IMR-90 (cell line): ENCODE measurements around the gene HAS3. TPM values are rescaled to one million over a fixed set of nuclear protein-coding genes. Genes with fewer than 3 reads are reported as not detected.

Experiments used
- ATAC-seq: fragments of 200-7000 bp; cut with Tn5 transposase; 2 replicates; pipeline ENCODE4 v1.9.1; 2020; ENCODE audit warnings: low read depth, mild to moderate bottlenecking, moderate library complexity
- BruUV-seq: library from RNA; stranded (reverse); fragments of 400-500 nt; replicated peaks from 2 replicates; lab custom pipeline; 2021; lab: Mats Ljungman, UMichigan
- CTCF ChIA-PET: fragments of 300-600 bp; formaldehyde crosslinking; extraction: SDS; loops from one replicate; lab custom pipeline; 2021; ENCODE audit warnings: antibody characterized with exemption; lab: Yijun Ruan, JAX
- POLR2A ChIA-PET: fragments of 300-600 bp; sonication (Branson Sonifier 250); formaldehyde crosslinking; loops from one replicate; lab custom pipeline; 2022; ENCODE audit warnings: antibody characterized with exemption; ENCODE audit not compliant: unreplicated experiment; lab: Charles Lee
- DNase-seq: peaks from one replicate; pipeline ENCODE4 v3.0.0; 2013
- H2AFZ ChIP-seq: replicated peaks from 2 replicates; pipeline ENCODE3; 2013; ENCODE audit warnings: low read length, mild to moderate bottlenecking; ENCODE audit not compliant: poor library complexity
- H2AK5ac ChIP-seq: 2 replicates; pipeline ENCODE4 v1.6.1; 2013; ENCODE audit warnings: low read depth, low read length, inconsistent platforms
- H2AK9ac ChIP-seq: replicated peaks from 2 replicates; pipeline ENCODE3; 2013; ENCODE audit warnings: mild to moderate bottlenecking, low read depth, low read length, moderate library complexity; ENCODE audit not compliant: poor library complexity
- H2BK120ac ChIP-seq: 2 replicates; pipeline ENCODE4 v1.6.1; 2013; ENCODE audit warnings: low read depth, low read length, inconsistent platforms
- H2BK15ac ChIP-seq: 3 replicates; pipeline ENCODE4 v1.6.1; 2013; ENCODE audit warnings: low read depth, low read length, inconsistent platforms
- H2BK20ac ChIP-seq: 2 replicates; pipeline ENCODE4 v1.6.1; 2013; ENCODE audit warnings: low read depth, mild to moderate bottlenecking, inconsistent platforms, low read length, moderate library complexity
- H2BK5ac ChIP-seq: 2 replicates; pipeline ENCODE4 v1.6.1; 2013; ENCODE audit warnings: mild to moderate bottlenecking, low read depth, low read length, inconsistent platforms; ENCODE audit not compliant: poor library complexity, severe bottlenecking
- H3K14ac ChIP-seq: replicated peaks from 2 replicates; pipeline ENCODE4 v1.6.1; 2013; ENCODE audit warnings: low read depth, low read length, inconsistent platforms
- H3K18ac ChIP-seq: 2 replicates; pipeline ENCODE4 v1.6.1; 2013; ENCODE audit warnings: low read depth, low read length, control low read depth
- H3K23ac ChIP-seq: 2 replicates; pipeline ENCODE4 v1.6.1; 2013; ENCODE audit warnings: low read depth, low read length, inconsistent platforms
- H3K27ac ChIP-seq: 2 replicates; pipeline ENCODE4 v1.5.1; 2013; ENCODE audit warnings: mild to moderate bottlenecking, control low read depth, low read length; ENCODE audit not compliant: insufficient read depth
- H3K27me3 ChIP-seq: 2 replicates; pipeline ENCODE4 v1.6.1; 2013; ENCODE audit warnings: low read length; ENCODE audit not compliant: control insufficient read depth, insufficient read depth
- H3K36me3 ChIP-seq: 2 replicates; pipeline ENCODE4 v1.6.1; 2013; ENCODE audit warnings: low read length, mixed read lengths; ENCODE audit not compliant: control insufficient read depth, insufficient read depth
- H3K4ac ChIP-seq: 2 replicates; pipeline ENCODE4 v1.6.1; 2013; ENCODE audit warnings: low read depth, low read length, inconsistent platforms
- H3K4me1 ChIP-seq: 2 replicates; pipeline ENCODE4 v1.6.1; 2013; ENCODE audit warnings: low read length, mixed read lengths; ENCODE audit not compliant: control insufficient read depth, insufficient read depth
- H3K4me2 ChIP-seq: 2 replicates; pipeline ENCODE4 v1.6.1; 2013; ENCODE audit warnings: low read depth, mild to moderate bottlenecking, control low read depth, low read length, moderate library complexity
- H3K4me3 ChIP-seq: 2 replicates; pipeline ENCODE4 v1.5.1; 2013; ENCODE audit warnings: low read depth, mild to moderate bottlenecking, control low read depth, low read length, moderate library complexity; ENCODE audit not compliant: insufficient read depth
- H3K56ac ChIP-seq: 2 replicates; pipeline ENCODE4 v1.6.1; 2013; ENCODE audit warnings: low read length, inconsistent platforms; ENCODE audit not compliant: insufficient read depth; ENCODE audit errors: extremely low read depth
- H3K79me1 ChIP-seq, 2 experiments: 2 replicates each; pipeline ENCODE4 v1.6.1; 2013; ENCODE audit warnings: low read length in 2 of 2, inconsistent platforms in 1 of 2, low read depth in 1 of 2
- H3K9ac ChIP-seq: 2 replicates; pipeline ENCODE4 v1.6.1; 2013; ENCODE audit warnings: low read depth, low read length, control low read depth
- H3K9me1 ChIP-seq: 2 replicates; pipeline ENCODE4 v1.6.1; 2013; ENCODE audit warnings: low read length, inconsistent platforms; ENCODE audit not compliant: insufficient read depth
- H3K9me3 ChIP-seq: 2 replicates; pipeline ENCODE4 v1.6.1; 2013; ENCODE audit warnings: low read length; ENCODE audit not compliant: control insufficient read depth, insufficient read depth
- H4K20me1 ChIP-seq: 2 replicates; pipeline ENCODE4 v1.6.1; 2013; ENCODE audit warnings: low read length, inconsistent platforms; ENCODE audit not compliant: insufficient read depth
- H4K5ac ChIP-seq: 2 replicates; pipeline ENCODE4 v1.6.1; 2013; ENCODE audit warnings: mild to moderate bottlenecking, low read depth, low read length, control low read depth
- H4K8ac ChIP-seq, 2 experiments: 2 replicates each; pipeline ENCODE4 v1.6.1; 2013; ENCODE audit warnings: low read depth in 2 of 2, low read length in 2 of 2, control low read depth in 1 of 2, inconsistent platforms in 1 of 2
- H4K91ac ChIP-seq: 2 replicates; pipeline ENCODE4 v1.6.1; 2013; ENCODE audit warnings: low read depth, low read length, inconsistent platforms; ENCODE audit not compliant: insufficient read depth
- CHD1 ChIP-seq: IDR thresholded peaks from 2 replicates; pipeline ENCODE4 v1.6.1; 2012; ENCODE audit warnings: low read depth, low read length, improper control_type of control experiment
- WGBS, 2 experiments: methylation state at CpG; one replicate each; pipeline versions ENCODE4 v1.1.5 to v1.1.7; 2013; ENCODE audit warnings: missing lambda C conversion rate in 2 of 2; ENCODE audit not compliant: insufficient read length in 1 of 2; ENCODE audit errors: extremely low coverage in 2 of 2; 5-methylcytosine and 5-hydroxymethylcytosine counted together
- dilution Hi-C: fragments of 300-500 bp; cut with HindIII; formaldehyde crosslinking; loops from one replicate; pipeline ENCODE4 v1.14.3; 2018; ENCODE audit warnings: low sequenced_read_pairs; ENCODE audit not compliant: unreplicated experiment
- in situ Hi-C: fragments of 300-500 bp; cut with MboI; formaldehyde crosslinking; loops from 3 replicates; pipeline ENCODE4 v1.14.3; 2019; ENCODE audit warnings: low sequenced_read_pairs, inconsistent platforms, mixed read lengths
- intact Hi-C: fragments of 100-400 bp; cut with micrococcal nuclease; formaldehyde crosslinking; loops from 2 replicates; pipeline ENCODE4 v1.10.0; 2022
- polyA plus RNA-seq, 3 experiments: library from polyadenylated mRNA; depleted of rRNA; stranded (reverse); fragments of >200 nt; gene quantifications; 2 replicates each; pipeline ENCODE4 v1.2.3, GENCODE V29; 2012; ENCODE audit warnings: low replicate concordance in 1 of 3
- total RNA-seq: library from RNA; depleted of rRNA; stranded (reverse); fragments of >200 nt; gene quantifications from 2 replicates; pipeline ENCODE4 v1.2.3, GENCODE V29; 2012

HAS3 gene
- total and polyA plus RNA-seq, 2 of the 4 experiments (the other 2 are of a cell fraction): 0.36 to 0.97 TPM

DNA sequence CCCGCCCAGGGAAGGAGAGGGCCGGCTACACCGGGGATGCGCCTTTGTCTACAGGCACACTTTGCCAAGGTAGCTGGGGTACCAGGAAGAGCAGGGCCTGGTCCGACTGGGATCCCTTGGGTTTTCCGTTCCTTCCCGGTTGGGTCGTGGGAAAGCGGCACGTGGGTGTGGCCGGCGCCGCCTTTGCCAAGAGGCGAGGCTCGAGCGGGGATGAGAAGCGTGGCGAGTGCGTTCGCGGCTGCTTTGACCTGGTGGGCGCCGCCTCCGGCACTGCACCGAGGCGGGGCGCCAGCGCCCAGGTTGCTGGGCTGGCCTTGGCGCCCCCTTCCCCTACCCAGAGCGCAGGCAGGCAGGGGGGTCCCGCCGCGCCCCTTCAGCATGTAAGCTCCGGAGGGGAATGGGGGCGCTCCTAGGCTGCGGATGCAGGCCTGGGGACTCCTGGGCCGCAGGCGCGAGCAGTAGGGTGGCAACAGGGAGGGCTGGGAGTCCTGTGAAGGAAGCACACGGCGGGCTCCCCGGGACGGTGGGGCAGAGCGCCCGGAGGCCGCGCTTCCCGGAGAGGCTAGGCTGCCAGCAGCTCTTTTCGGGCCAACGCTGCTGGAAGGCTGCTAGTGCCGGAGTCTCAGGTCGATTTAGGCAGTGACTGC lies 2.0 kb downstream of the HAS3 start:
- Histone ChIP-seq H2AK9ac (peak overlapping the region; percentile 60), H3K56ac (no peak overlapping the region), H2BK20ac (no peak overlapping the region), H4K20me1 (peaks cover 19% of the 10 kb centered on the region), H2AK5ac (peak overlapping the region; percentile 10; the same call in 1 of the 2 replicates), H3K18ac (no peak overlapping the region), H3K4me3 (no peak overlapping the region), H3K23ac (no peak overlapping the region), H3K27ac (no peak overlapping the region), H3K4me2 (no peak overlapping the region; the same call in 1 of the 2 replicates), H4K5ac (no peak overlapping the region), H2BK5ac (no peak overlapping the region), H3K79me1 (peaks cover 0 to 9% of the 10 kb centered on the region in 2 experiments; a peak in 2 of 4 replicates), H3K36me3 (peaks cover 9% of the 10 kb centered on the region; the same call in 1 of the 2 replicates), H3K9me3 (no peaks in the 10 kb centered on the region), H4K91ac (no peak overlapping the region), H3K9ac (no peak overlapping the region), H3K4ac (no peak overlapping the region), H4K8ac (no peak overlapping the region), H3K4me1 (peaks cover 7% of the 10 kb centered on the region; the same call in 1 of the 2 replicates), H2BK120ac (no peak overlapping the region), H3K27me3 (no peaks in the 10 kb centered on the region), H3K14ac (no peak overlapping the region), H2BK15ac (no peak overlapping the region), H3K9me1 (peaks cover 3% of the 10 kb centered on the region), H2AFZ (peak overlapping the region; percentile 27)
- POLR2A ChIA-PET: no interaction called here
- in situ Hi-C loops: no loop called here
- 36% methylated on average over 12 of the region's 52 CpGs; no CpG with 5 or more reads in 1 of the 2 experiments for WGBS, 2 experiments
- no peak for DNase-seq
- intact Hi-C loops: no loop called here
- ATAC-seq: no peak
- no TSS peak for BruUV-seq
- dilution Hi-C loops: no loop called here
- no peak for TF ChIP-seq CHD1
- CTCF ChIA-PET: no interaction called here
